ENCODE results near the gene PXYLP1. TPM values are rescaled to one million over a fixed set of nuclear protein-coding genes. Genes with fewer than 3 reads are reported as not detected.

Gene PXYLP1
- total RNA-seq, 1 donor from 2014 or later = 3.7 TPM

- ATAC-seq (no peak), DNase-seq (ENCODE audit: low spot score) (no peak)
Measured at GRCh38 chr3:141246958-141247301, 15.3 kb downstream of the PXYLP1 start.

- ATAC-seq = no peak
Measured at GRCh38 chr3:141248064-141248463, 16.4 kb downstream of the PXYLP1 start.

GRCh38 chr3:141249041-141249440 lies 17.4 kb downstream of the PXYLP1 start:
- DNase-seq (ENCODE audit: low spot score) = no peak
- ATAC-seq = no peak

More at GRCh38 chr3:141248064-141248463, 16.4 kb downstream of the PXYLP1 start:
- DNase-seq (ENCODE audit: low spot score) = no peak

GRCh38 chr3:141250342-141250741 lies 18.7 kb downstream of the PXYLP1 start:
- no peak for DNase-seq (ENCODE audit: low spot score)
- no peak for ATAC-seq

GRCh38 chr3:141250828-141251227 lies 19.2 kb downstream of the PXYLP1 start:
- DNase-seq (ENCODE audit: low spot score) (no peak), ATAC-seq (no peak)

GRCh38 chr3:141253326-141253725 lies 21.7 kb downstream of the PXYLP1 start:
- DNase-seq (ENCODE audit: low spot score) = no peak

GRCh38 chr3:141253811-141254210 lies 22.2 kb downstream of the PXYLP1 start:
- DNase-seq (ENCODE audit: low spot score) (no peak), ATAC-seq (no peak)

More at GRCh38 chr3:141253326-141253725, 21.7 kb downstream of the PXYLP1 start:
- no peak for ATAC-seq

GRCh38 chr3:141255137-141255845 lies 23.7 kb downstream of the PXYLP1 start:
- ATAC-seq (no peak), DNase-seq (ENCODE audit: low spot score) (no peak)

- no peak for DNase-seq (ENCODE audit: low spot score)
- ATAC-seq = peak; percentile 62
Measured at GRCh38 chr3:141255846-141256261, 24.2 kb downstream of the PXYLP1 start.

- DNase-seq (ENCODE audit: low spot score) (no peak), ATAC-seq (no peak)
Measured at GRCh38 chr3:141256820-141257219, 25.2 kb downstream of the PXYLP1 start.

GRCh38 chr3:141257961-141258360 lies 26.3 kb downstream of the PXYLP1 start:
- DNase-seq (ENCODE audit: low spot score) = no peak
- no peak for ATAC-seq

- DNase-seq (ENCODE audit: low spot score) (no peak), ATAC-seq (no peak)
Measured at GRCh38 chr3:141258973-141259372, 27.3 kb downstream of the PXYLP1 start.

- ATAC-seq (no peak), DNase-seq (ENCODE audit: low spot score) (no peak)
Measured at GRCh38 chr3:141259821-141260629, 28.4 kb downstream of the PXYLP1 start.

GRCh38 chr3:141260630-141260927 lies 29.0 kb downstream of the PXYLP1 start:
- DNase-seq (ENCODE audit: low spot score) = no peak
- no peak for ATAC-seq

GRCh38 chr3:141261472-141262307 lies 30.1 kb downstream of the PXYLP1 start:
- DNase-seq (ENCODE audit: low spot score) (no peak), ATAC-seq (no peak)

- ATAC-seq = no peak
- no peak for DNase-seq (ENCODE audit: low spot score)
Measured at GRCh38 chr3:141262308-141262705, 30.7 kb downstream of the PXYLP1 start.

- ATAC-seq (no peak), DNase-seq (ENCODE audit: low spot score) (no peak)
Measured at GRCh38 chr3:141266186-141266585, 34.6 kb downstream of the PXYLP1 start.

- DNase-seq (ENCODE audit: low spot score) = no peak
- ATAC-seq = no peak
Measured at GRCh38 chr3:141266797-141267555, 35.4 kb downstream of the PXYLP1 start.

GRCh38 chr3:141267629-141268028 lies 36.0 kb downstream of the PXYLP1 start:
- ATAC-seq (no peak), DNase-seq (ENCODE audit: low spot score) (no peak)

GRCh38 chr3:141268306-141268705 lies 36.7 kb downstream of the PXYLP1 start:
- ATAC-seq (no peak), DNase-seq (ENCODE audit: low spot score) (no peak)

- DNase-seq (ENCODE audit: low spot score) (no peak), ATAC-seq (no peak)
Measured at GRCh38 chr3:141268791-141269190, 37.2 kb downstream of the PXYLP1 start.
